C4-2B (cell line): ENCODE measurements around the gene PLCB2.

ENCODE experiments used
- H3K27ac ChIP-seq: fragments of 450-650 bp; 2 replicates; pipeline ENCODE4 v1.5.1; 2017
- ZFX ChIP-seq: fragments of 450-650 bp; IDR thresholded peaks from 2 replicates; pipeline ENCODE4 v1.6.1; 2017
- TF ChIP-seq, protein P1 (sequence below): fragments of 450-650 bp; conservative IDR thresholded peaks from 2 replicates; pipeline ENCODE4 v1.5.1; 2017; ENCODE audit warnings: mild to moderate bottlenecking

Gene PLCB2

DNA sequence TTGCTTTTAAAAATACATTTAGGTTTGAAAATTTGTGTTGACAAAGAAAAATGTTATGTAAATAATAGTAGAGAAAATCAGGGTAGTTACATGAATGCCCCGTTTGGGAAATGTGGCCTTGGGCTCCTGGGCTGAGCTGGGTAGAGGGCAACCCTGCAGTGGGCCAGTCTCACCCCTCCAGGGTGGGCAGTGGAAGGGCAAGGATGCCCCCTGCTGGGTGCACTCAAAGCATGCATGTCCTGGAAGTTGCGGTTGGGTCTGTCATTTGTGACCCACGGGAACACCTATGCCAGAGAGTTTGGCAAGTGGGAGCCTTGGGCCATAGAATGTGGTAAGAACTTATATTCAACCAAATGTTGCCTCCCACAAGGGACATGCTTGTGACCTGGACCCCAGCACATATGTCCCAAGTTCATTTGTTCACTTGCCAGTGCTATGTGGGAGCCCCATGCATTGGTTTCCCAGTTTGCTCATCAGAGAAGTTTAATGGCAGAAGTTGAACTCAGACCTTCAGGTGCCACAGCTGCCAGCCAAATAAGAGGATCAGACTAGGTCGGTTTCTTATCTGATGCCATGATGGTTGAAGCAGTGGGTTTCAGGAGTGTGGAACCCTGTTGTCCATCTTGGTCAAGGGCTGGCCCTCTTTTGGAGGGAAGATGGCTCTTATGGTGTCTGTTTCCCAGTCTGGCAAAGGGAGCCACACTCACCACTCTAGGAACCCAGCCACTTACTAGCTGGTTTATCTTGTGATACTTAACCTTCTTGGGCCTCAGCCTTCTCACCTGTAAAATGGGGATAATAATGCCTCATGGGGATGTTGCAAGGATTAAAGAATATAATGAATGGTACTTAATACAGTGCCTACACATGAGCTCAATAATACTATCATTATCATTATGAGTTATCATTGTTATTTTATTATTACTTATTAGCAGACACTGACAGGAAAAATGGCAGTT lies 2.5 kb upstream of the PLCB2 start:
- no peak overlapping the region for H3K27ac ChIP-seq
- no peak for TF ChIP-seq ZFX
- TF ChIP-seq, protein P1, sequence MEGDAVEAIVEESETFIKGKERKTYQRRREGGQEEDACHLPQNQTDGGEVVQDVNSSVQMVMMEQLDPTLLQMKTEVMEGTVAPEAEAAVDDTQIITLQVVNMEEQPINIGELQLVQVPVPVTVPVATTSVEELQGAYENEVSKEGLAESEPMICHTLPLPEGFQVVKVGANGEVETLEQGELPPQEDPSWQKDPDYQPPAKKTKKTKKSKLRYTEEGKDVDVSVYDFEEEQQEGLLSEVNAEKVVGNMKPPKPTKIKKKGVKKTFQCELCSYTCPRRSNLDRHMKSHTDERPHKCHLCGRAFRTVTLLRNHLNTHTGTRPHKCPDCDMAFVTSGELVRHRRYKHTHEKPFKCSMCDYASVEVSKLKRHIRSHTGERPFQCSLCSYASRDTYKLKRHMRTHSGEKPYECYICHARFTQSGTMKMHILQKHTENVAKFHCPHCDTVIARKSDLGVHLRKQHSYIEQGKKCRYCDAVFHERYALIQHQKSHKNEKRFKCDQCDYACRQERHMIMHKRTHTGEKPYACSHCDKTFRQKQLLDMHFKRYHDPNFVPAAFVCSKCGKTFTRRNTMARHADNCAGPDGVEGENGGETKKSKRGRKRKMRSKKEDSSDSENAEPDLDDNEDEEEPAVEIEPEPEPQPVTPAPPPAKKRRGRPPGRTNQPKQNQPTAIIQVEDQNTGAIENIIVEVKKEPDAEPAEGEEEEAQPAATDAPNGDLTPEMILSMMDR: peak; percentile 86

DNA sequence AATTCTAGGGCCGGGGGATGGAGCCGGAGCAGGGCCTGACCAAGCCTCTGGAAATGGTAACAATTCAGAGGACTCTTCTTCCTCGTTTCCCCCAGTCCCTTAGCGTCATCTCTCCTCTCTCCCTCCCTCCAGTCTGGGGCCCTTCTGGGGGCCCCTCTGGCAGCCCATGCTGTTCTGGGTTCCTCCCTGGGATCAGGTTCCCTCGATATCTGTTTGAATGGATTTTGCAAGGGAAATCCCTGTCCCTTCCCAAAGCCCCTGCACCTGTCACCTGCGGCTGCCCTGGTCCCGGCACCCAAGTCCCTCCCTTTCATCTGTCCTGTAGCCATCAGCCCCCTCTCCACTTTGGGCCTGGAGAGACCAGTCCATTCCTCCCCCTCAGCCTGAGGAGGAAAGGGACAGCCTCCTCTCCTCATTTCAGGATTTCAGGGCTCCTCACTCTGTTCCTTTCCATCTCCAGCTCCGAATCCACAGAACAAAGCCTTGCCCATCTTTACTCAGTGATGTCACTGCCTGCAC lies 1.7 kb upstream of the PLCB2 start:
- no peak overlapping the region for H3K27ac ChIP-seq
- TF ChIP-seq, protein P1: no peak
- TF ChIP-seq ZFX: no peak

GRCh38 chr15:40306908-40307307 lies 827 bp downstream of the PLCB2 start:
- TF ChIP-seq, protein P1: no peak
- no peak for TF ChIP-seq ZFX
- H3K27ac ChIP-seq: no peak overlapping the region

DNA sequence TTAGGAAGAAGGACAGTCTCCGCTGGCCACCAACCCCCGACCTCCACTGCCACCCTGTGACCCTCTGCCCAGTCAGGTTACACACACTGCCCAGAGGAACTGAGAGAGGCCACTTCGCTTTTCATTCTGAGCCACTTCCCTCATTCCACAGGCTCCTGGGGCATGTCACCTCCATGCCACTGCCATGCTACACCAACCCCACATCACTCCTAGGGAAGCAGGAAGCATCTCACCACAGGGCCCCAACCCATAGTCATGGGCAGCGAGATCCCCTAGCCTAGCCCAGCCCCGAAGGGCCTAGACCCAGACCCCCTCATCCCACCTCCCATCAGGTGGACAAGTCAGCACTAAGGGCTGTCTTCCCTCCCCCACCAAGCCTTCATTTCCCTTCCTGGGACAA lies 1.4 kb downstream of the PLCB2 start:
- no peak for TF ChIP-seq ZFX
- H3K27ac ChIP-seq: no peak overlapping the region

DNA sequence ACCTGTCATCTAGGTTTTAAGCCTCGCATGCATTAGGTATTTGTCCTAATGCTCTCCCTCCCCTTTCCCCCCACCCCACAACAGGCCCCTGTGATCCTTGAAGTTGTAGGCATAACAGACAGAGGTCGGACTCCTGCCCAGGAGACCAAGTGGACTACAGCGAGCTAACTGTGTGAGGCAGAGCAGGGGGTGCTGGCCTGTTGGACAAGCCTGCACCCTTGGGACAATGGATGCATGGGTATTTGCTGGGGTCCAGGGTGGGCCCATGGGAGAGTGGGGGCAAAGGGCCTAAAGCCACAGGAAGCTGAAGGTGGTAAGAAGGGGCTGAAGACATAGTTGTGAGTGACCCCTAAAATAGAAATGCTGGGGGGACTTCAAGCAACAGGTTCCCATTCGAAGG lies 2.5 kb downstream of the PLCB2 start:
- TF ChIP-seq, protein P1: no peak
- TF ChIP-seq ZFX: no peak
- H3K27ac ChIP-seq: no peak overlapping the region

- TF ChIP-seq, protein P1: no peak
- no peak for TF ChIP-seq ZFX
- H3K27ac ChIP-seq: no peak overlapping the region
Observed at GRCh38 chr15:40303576-40303975, 4.2 kb downstream of the PLCB2 start.

GRCh38 chr15:40302981-40303380 lies 4.8 kb downstream of the PLCB2 start:
- TF ChIP-seq ZFX: no peak
- TF ChIP-seq, protein P1: no peak
- no peak overlapping the region for H3K27ac ChIP-seq
